Osteocyte (in vitro differentiated cells): ENCODE measurements around the gene SPRR5. TPM values are rescaled to one million over a fixed set of nuclear protein-coding genes. Genes with fewer than 3 reads are reported as not detected.

Experiments used
- DNase-seq: peaks from one replicate; pipeline ENCODE4 v3.0.0; 2021; ENCODE audit warnings: mixed read lengths; ENCODE audit not compliant: unreplicated experiment; ENCODE audit errors: extremely low spot score
- H3K27ac Mint-ChIP-seq: one replicate; pipeline ENCODE4 v1.8.0; 2021; ENCODE audit warnings: mild to moderate bottlenecking, mixed read lengths; ENCODE audit not compliant: unreplicated experiment
- H3K27me3 Mint-ChIP-seq: one replicate; pipeline ENCODE4 v1.8.0; 2021; ENCODE audit warnings: mixed read lengths; ENCODE audit not compliant: unreplicated experiment
- H3K36me3 Mint-ChIP-seq: one replicate; pipeline ENCODE4 v1.8.0; 2021; ENCODE audit warnings: mixed read lengths; ENCODE audit not compliant: unreplicated experiment
- H3K4me1 Mint-ChIP-seq: one replicate; pipeline ENCODE4 v1.8.0; 2021; ENCODE audit warnings: mixed read lengths; ENCODE audit not compliant: unreplicated experiment
- H3K4me3 Mint-ChIP-seq: one replicate; pipeline ENCODE4 v1.8.0; 2021; ENCODE audit warnings: mild to moderate bottlenecking, moderate library complexity, mixed read lengths; ENCODE audit not compliant: unreplicated experiment
- H3K9me3 Mint-ChIP-seq: one replicate; pipeline ENCODE4 v1.8.0; 2021; ENCODE audit warnings: mixed read lengths; ENCODE audit not compliant: unreplicated experiment
- total RNA-seq: library from RNA; stranded (reverse); gene quantifications from 2 replicates; pipeline ENCODE4 v1.2.1, GENCODE V29; 2021
- TF ChIP-seq, protein P1 (sequence below): fragments of 200-600 bp; sonication (generic); IDR thresholded peaks from 2 replicates; pipeline ENCODE4 v1.5.0; 2021; ENCODE audit warnings: antibody characterized with exemption, mild to moderate bottlenecking, moderate library complexity

SPRR5 gene
- total RNA-seq, 1 donor from 2014 or later = not detected

DNA sequence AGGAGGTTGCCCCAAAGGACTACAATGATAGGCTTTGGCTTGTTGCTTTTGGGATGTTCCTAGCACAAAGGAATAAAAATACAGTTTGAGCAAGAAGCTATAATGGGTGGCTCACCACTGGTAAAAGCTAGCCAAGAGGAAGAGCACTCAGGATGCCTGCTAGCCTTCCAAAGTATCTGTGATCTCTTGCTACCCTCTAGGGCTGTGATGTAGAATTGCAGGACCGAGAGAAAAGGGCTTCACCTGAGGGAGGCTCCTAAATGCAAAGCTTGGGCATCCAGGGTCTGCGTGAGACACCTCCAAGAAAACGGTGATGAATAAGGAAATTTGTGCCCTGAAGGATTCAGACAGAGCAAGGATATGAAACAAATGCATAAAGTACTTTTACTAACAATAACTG is 20.9 kb upstream of the SPRR5 start:
- TF ChIP-seq, protein P1, sequence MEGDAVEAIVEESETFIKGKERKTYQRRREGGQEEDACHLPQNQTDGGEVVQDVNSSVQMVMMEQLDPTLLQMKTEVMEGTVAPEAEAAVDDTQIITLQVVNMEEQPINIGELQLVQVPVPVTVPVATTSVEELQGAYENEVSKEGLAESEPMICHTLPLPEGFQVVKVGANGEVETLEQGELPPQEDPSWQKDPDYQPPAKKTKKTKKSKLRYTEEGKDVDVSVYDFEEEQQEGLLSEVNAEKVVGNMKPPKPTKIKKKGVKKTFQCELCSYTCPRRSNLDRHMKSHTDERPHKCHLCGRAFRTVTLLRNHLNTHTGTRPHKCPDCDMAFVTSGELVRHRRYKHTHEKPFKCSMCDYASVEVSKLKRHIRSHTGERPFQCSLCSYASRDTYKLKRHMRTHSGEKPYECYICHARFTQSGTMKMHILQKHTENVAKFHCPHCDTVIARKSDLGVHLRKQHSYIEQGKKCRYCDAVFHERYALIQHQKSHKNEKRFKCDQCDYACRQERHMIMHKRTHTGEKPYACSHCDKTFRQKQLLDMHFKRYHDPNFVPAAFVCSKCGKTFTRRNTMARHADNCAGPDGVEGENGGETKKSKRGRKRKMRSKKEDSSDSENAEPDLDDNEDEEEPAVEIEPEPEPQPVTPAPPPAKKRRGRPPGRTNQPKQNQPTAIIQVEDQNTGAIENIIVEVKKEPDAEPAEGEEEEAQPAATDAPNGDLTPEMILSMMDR = no peak
- DNase-seq = no peak
- Mint-ChIP-seq H3K27ac (no peak overlapping the region), H3K4me3 (no peak overlapping the region), H3K4me1 (no peaks in the 10 kb centered on the region), H3K36me3 (no peaks in the 10 kb centered on the region), H3K27me3 (no peaks in the 10 kb centered on the region), H3K9me3 (no peaks in the 10 kb centered on the region)

DNA sequence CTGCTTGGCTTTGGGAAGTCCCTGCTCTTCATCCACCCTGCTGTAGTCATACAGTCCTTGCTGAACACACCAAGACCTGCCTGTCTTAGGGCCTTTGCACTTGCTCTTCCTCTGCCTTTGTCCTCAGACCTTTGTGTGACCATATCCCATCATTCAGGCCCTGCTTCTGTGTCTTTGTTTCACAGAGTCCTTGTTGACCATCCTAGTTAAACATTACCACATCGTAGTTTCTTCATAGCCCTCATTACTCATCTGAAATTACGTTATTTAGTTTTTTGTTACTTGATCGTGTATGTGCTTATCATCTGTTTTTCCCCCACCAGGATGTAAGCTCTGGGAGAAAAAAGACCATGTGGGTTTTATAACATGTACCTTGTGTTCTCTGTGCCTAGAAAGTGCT is 18.3 kb upstream of the SPRR5 start:
- H3K36me3 Mint-ChIP-seq = no peaks in the 10 kb centered on the region
- TF ChIP-seq, protein P1 = no peak
- H3K9me3 Mint-ChIP-seq = no peaks in the 10 kb centered on the region
- no peak overlapping the region for H3K4me3 Mint-ChIP-seq
- no peak for DNase-seq
- H3K4me1 Mint-ChIP-seq = no peaks in the 10 kb centered on the region
- H3K27me3 Mint-ChIP-seq = no peaks in the 10 kb centered on the region
- H3K27ac Mint-ChIP-seq = no peak overlapping the region

DNA sequence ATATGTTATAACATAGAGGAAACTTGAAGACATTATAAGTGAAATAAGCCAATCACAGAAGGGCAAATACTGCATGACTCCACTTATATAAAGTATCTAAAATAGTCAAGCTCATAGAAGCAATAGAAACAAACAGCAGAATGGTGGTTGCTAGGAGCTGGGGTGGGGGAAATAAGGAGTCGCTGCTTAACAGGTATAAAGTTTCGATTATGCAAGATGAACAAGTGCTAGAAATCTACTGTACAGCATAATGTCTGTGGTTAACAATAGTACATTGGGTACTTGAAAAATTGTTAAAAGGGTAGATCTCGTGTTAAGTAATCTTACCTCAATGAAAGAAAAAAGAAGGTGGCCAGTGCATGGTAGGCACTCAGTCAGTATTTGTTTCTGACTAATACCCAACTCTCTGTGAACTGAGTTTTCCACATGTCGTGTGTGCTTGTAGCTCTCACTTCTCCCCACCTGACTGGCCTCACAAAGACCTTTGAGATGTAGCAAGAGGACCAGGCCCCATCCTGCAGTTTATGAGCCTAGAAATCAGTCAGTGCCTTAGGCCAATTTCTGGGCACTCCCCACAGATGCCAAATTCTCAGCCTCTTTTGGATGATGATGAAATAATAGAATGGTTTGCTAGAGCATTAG is 14.7 kb upstream of the SPRR5 start:
- no peak for DNase-seq
- Mint-ChIP-seq H3K27me3 (no peaks in the 10 kb centered on the region), H3K9me3 (no peaks in the 10 kb centered on the region), H3K36me3 (no peaks in the 10 kb centered on the region), H3K27ac (no peak overlapping the region), H3K4me1 (no peaks in the 10 kb centered on the region), H3K4me3 (no peak overlapping the region)
- TF ChIP-seq, protein P1 = no peak

DNA sequence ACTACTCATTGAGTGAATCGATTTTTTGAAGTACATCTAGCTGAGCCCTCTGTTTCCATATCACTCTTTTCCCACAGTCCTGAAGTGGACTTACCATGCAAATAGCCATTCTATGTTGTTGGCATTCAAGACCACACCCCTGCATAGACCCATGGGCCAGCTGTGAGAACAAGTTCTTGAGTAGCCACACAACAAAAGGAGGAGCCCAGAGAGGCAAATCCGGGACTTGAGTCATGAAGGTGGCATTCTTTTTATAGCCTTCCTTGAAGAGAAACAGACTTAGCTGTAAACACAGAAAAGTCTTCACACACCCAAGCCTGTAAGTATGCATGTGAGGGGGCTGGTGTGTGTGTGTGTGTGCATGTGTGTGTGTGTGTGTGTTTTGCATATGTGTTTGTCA is 13.8 kb upstream of the SPRR5 start:
- no peaks in the 10 kb centered on the region for H3K36me3 Mint-ChIP-seq
- H3K4me3 Mint-ChIP-seq = no peak overlapping the region
- peak; percentile 51 for DNase-seq
- H3K27ac Mint-ChIP-seq = no peak overlapping the region
- no peaks in the 10 kb centered on the region for H3K27me3 Mint-ChIP-seq
- TF ChIP-seq, protein P1 = no peak
- no peaks in the 10 kb centered on the region for H3K9me3 Mint-ChIP-seq
- H3K4me1 Mint-ChIP-seq = no peaks in the 10 kb centered on the region

DNA sequence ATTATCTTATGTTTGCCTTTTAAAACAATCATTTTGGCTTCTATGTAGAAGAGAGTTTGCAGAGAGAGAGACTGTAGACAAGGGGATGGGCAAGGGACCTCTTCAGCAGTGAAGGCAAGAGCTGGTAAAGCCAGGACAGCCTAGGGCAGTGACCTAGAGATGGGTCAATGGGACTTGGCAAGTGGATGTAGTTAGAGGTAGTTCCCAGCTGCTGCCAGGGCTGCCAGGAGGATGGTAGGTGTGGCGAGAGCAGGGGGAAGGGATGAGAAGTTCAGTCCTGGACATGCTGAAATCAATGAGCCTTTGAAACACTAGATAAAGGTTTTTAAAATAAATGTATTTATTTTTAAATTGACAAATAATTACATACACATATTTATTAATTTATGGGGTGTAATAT is 6.4 kb upstream of the SPRR5 start:
- Mint-ChIP-seq H3K36me3 (no peaks in the 10 kb centered on the region), H3K9me3 (no peaks in the 10 kb centered on the region), H3K27ac (no peak overlapping the region), H3K27me3 (no peaks in the 10 kb centered on the region), H3K4me3 (no peak overlapping the region), H3K4me1 (no peaks in the 10 kb centered on the region)
- TF ChIP-seq, protein P1 = no peak
- no peak for DNase-seq
